GM19372 (cell line): Measurements from ENCODE around the gene XBP1.
"Not testable (repeated sequence)": the region's sequence is repeated elsewhere in the genome, so short reads cannot be mapped to it uniquely, and the experiment has no call there.

Experiments used
- ATAC-seq: cut with Tn5 transposase; IDR thresholded peaks from one replicate; pipeline ENCODE4 v1.9.1; 2021; ENCODE audit warnings: mild to moderate bottlenecking, low read depth, moderate library complexity; ENCODE audit not compliant: unreplicated experiment

Gene XBP1

GRCh38 chr22:28793976-28794584 is 6.3 kb downstream of the XBP1 start:
- ATAC-seq = no peak

GRCh38 chr22:28792491-28793383 is 7.6 kb downstream of the XBP1 start:
- ATAC-seq = peak; percentile 43

- peak; percentile 65 for ATAC-seq
These were observed 8.4 kb downstream of the XBP1 start for GRCh38 chr22:28791841-28792490.

GRCh38 chr22:28791124-28791523 is 9.2 kb downstream of the XBP1 start:
- ATAC-seq = no peak

- no peak for ATAC-seq
These were observed 11.8 kb downstream of the XBP1 start for GRCh38 chr22:28788601-28789000.

- no peak for ATAC-seq
These were observed 16.3 kb downstream of the XBP1 start for GRCh38 chr22:28783786-28784671.

GRCh38 chr22:28780296-28780695 is 20.1 kb downstream of the XBP1 start:
- ATAC-seq = no peak

- ATAC-seq = no peak
These were observed 20.5 kb downstream of the XBP1 start for GRCh38 chr22:28779833-28780232.

- no peak for ATAC-seq
These were observed 26.0 kb downstream of the XBP1 start for GRCh38 chr22:28774378-28774777.

GRCh38 chr22:28773461-28773867 is 26.9 kb downstream of the XBP1 start:
- ATAC-seq = no peak

GRCh38 chr22:28772633-28773460 is 27.5 kb downstream of the XBP1 start, which contains the start of gene CCDC117:
TSS of gene CCDC117 (plus strand) at chr22:28772695. CDS start at chr22:28772850, 155 bp downstream.
- peak; percentile 81 for ATAC-seq

- no peak for ATAC-seq
These were observed 29.1 kb downstream of the XBP1 start for GRCh38 chr22:28771195-28771791.

GRCh38 chr22:28769394-28770085 is 30.8 kb downstream of the XBP1 start:
- ATAC-seq = no peak

GRCh38 chr22:28768701-28769393 is 31.5 kb downstream of the XBP1 start:
- ATAC-seq = no peak

- ATAC-seq = no peak
These were observed 33.7 kb downstream of the XBP1 start for GRCh38 chr22:28766628-28767027.

GRCh38 chr22:28762000-28762399 is 38.4 kb downstream of the XBP1 start:
- not testable (repeated sequence) for ATAC-seq

GRCh38 chr22:28761449-28761755 is 39.0 kb downstream of the XBP1 start:
- ATAC-seq = no peak
